Activated T-cell treated with anti-CD3 and anti-CD28 coated beads for 1 hour (primary cell): ENCODE data around the gene TMEM163.
A peak's percentile ranks its signal among the peaks of the same experiment; 100 is the strongest.

Experiments used
- DNase-seq: peaks from one replicate; pipeline ENCODE4 v3.0.0-alpha.2; 2020; ENCODE audit warnings: low read depth

TMEM163 gene

DNA sequence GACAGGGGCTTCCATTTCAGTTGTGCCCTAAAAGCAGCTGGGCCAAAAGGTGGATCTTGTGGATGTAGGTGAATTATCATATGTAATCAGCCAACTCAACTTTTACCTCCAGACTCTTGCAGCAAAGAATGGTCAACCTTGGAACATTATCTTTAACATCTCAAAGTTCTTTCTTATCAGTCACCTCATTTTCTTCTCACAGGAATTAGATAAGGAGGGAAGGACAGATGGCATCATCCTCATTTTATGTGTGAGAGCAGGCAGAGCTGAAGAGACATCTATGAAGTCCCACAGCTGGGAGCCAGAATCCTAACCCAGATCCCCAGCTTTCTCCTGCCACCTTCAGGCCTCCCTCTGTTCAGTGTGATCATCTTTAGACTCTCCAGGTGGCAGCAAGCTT, 282.9 kb downstream of the TMEM163 start:
- DNase-seq = no peak

- DNase-seq = no peak
Measured at GRCh38 chr2:134435505-134435904, 283.3 kb downstream of the TMEM163 start.

DNA sequence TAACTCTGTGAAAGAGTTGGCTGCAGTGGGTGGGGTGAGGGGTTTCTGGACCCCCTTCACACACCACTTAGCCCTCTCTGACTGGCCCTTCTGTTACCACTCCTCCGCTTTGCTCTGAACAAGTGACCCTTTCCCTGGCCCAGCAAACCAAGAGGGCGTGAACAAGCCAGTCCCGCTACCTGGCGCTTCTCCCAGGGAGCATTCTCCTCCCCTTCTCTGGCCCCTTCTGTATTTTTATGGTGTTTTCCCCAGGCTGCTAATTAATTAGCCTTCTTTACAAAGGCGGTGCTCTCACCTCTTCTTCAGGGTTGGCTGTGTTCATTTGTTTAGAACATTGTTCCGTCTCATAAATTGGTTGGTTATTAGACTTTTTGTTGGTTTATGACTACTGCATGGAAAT, 284.8 kb downstream of the TMEM163 start:
- no peak for DNase-seq

DNA sequence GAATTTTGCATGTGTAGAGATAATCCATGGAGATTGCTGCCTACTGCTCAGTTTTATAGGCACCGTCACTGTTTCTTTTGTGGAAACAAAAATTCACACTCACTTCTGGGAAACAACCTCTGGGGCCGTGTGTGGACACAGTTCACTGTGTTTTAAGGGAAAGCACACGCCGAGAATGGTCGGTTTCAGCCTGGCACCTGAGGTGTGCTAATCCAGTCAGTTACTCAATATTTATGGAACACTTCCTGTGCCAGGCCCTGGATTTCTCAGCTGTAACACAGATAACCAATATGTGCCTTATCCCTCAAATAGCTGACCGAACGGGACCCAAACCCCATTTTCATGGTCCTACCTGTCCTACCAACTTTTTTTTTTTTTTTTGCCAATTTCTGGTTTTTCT, 285.3 kb downstream of the TMEM163 start:
- DNase-seq = no peak

GRCh38 chr2:134432435-134432883, 286.3 kb downstream of the TMEM163 start:
- no peak for DNase-seq

- DNase-seq = no peak
Measured at GRCh38 chr2:134431838-134432434, 286.9 kb downstream of the TMEM163 start.

- no peak for DNase-seq
Measured at GRCh38 chr2:134429886-134430285, 288.9 kb downstream of the TMEM163 start.

DNA sequence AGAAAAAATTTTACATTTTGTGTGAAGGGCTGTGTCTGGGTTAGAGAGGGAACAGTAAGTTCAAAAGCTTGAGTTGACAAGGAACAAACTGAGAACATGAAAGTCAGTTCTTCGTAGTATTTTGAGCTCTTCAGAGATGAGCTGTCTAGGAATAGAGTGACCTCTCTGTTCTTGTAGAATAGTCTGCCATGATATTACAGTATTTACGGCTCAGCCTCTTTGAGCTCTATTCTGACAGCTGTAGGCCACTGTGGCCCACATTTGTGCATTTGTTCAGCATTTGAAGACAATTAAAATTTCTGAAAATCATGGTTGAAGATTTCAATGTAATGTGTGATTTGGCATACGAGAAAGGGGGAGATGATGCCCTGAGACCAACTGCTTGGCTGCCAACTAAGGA, 292.1 kb downstream of the TMEM163 start:
- no peak for DNase-seq

DNA sequence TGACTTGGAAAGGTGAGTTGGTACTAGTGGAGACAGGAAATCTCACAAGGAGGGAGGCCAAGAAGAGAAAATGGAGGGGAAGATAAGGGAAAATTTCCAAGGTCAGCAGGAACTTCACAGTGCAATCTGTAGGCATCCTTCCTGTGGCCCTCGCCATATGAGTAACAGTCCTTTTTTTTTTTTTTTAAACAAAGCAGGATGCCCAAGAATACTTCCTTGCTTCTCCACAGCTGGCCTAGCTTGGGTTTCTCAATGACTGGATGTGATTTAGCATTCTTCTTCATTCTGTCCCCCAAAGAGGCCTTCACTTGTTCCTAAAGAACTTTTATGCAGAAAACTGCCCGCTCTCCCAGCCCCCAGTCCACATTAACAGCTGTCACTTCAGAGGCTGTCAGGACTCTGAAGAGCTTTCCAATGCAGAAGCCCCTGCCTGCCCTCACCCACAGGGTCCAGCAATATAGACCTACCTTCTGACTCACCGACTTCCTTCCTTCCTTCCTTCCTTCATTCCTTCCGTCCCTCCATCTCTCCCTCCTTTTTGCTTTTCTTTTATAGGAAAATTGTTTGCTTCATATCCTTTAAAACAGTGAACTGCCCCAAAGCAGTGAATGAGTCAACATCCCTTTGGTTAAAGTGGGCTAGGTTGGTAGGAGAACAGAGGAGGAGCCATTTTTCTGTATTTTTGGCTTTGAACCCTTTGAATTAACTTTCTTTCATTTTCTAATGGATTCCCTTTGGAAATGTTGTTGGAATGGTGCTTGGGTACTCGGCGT, 292.9 kb downstream of the TMEM163 start:
- DNase-seq = no peak

DNA sequence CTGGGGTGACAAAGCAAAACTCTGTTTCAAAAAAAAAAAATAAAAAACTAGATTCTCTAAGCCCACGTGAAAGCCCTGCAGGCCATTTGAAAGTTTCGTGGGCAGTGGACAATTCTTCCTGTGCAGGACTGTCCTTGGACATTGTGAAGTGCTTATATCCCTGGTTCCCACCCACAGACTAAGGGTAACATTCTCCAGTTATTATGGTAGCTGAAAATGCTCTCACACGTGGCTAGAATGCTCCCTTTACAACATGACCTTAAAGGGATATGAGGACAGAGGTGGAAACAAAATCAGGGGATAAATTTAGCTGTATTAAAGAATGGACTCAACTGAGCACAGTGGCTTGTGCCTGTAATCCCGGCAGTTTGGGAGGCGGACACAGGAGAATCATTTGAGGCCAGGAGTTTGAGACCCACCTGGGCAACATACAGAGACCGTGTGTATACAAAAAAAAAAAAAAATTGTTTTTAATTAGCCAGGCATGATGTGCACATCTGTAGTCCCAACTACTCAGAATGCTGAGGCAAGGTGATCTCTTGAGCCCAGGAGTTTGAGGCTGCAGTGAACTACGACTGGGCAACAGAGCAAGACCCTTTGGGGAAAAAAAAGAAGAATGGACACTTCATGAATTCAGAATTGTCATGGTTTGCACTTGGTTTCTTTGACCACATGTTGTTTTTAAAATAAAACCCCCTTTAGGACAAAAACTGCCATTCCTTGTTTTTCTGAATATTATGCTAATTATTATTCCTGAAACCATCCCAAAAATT, 297.1 kb downstream of the TMEM163 start:
- DNase-seq = no peak

- DNase-seq = no peak
Measured at GRCh38 chr2:134420920-134421319, 297.9 kb downstream of the TMEM163 start.

- DNase-seq = no peak
Measured at GRCh38 chr2:134420259-134420658, 298.5 kb downstream of the TMEM163 start.

DNA sequence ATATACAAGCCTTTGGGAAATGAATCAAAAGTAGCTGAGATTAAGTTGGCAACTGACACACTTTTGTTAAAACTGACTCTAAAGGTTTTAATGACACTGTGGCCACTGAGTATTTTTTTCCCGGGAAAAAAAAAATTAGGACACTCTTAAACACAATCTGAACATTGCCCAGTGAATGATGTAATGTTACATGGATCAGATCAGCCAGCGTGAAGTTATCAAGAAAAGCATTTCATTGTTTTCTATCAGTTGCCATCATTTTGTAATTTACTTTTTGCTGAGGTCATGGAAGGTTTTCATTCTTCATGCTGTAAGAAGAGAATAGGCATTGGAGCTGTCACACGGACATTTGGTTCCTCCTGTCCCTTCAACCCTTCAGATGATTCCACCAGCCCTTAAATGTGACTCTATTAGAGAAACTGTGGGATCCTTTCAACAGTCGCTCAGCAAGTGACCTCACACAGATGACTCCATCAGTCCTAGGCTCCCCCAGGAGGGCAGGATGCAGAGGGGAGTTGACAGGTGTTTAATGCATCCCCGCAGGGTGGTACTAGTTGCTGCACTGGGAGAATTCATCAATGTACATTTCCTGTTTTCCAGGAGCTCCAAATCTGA, 300.7 kb downstream of the TMEM163 start:
- DNase-seq = no peak

DNA sequence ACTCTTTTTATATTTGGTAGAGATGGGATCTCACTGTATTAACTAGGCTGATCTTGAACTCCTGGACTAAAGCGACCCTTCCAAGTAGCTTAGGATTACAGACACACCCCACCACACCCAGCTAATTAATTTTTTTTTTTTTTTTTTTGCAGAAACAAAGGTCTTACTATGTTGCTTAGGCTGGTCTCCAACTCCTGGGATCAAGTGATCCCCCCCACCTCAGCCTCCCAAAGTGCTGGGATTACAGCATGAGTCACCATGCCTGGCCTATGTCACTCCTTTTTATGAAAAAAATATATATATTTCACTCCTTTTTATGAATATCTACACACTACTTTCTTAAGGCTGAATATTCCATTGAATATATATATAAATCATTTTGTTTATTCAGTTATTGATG, 302.2 kb downstream of the TMEM163 start:
- DNase-seq = no peak

DNA sequence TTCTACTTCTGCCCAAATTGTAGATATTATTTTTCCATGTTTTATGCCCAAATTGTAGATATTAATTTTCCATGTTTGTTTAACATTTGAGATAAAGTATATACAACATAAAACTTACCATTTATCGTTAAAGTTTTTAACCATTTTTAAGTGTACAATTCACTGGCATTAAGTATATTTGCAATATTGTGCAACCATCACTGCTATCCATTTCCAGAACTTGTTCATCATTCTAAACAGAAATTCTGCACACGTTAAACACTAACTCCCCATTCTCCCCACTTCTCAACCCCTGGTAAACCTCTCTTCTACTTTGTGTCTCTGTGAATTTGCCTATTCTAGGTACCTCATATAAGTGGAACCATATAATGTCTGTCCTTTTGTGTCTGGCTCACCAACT, 302.8 kb downstream of the TMEM163 start:
- no peak for DNase-seq

- DNase-seq = no peak
Measured at GRCh38 chr2:134413912-134414311, 304.9 kb downstream of the TMEM163 start.

- no peak for DNase-seq
Measured at GRCh38 chr2:134413430-134413829, 305.4 kb downstream of the TMEM163 start.

DNA sequence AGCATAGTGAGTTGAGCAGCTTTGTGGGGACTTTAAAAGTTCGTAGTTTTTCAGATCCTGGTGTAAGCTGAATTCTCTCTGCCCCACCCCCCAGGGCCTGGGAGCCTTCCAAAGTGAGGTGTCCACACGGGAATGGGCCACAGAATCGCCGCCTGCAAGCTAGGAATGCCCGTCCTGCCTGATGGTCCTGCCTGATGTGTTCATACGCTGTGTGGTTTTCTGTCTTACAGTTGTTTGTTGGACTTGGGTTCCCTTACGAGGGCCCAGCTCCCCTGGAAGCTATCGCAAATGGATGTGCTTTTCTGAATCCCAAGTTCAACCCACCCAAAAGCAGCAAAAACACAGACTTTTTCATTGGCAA, 306.2 kb downstream of the TMEM163 start:
- DNase-seq = no peak

DNA sequence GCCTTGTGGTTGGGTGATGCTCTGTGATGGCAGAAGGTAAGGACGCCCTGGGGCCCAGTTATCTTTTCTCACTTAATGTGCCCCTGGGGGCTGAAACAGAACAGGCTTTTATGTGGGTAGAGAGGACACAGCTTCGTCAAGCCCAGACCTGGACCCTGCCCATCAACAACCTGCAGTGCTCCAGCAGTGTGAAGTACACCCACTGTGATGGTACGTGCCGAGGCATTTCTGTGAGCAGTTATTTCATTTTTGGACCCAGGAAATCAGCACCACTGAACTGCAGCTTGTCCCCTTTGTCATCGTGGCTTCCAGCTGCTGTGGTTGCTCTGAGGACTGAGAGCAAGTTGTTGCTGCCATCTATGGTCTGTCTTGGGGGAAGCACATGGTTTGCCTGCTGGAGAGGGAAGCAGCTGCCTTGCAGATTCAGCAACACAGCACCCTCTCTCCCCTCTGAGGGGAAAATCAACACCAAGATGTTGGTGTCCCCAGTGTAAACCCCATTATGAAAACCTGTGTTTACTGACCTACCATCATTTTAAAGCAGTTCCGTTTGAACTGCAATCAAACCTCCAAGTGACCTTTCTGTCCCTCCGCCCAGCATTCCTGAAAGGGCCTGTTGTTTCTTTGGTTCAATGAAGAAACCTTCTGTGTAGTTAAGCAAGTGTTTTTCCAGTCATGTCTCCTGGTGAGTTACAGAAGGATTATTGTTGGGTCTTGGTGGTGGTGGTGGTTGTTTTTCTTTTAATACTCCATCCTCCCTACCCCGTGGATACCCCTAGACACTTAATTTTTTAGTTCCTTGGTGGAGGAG, 306.8 kb downstream of the TMEM163 start:
- peak; percentile 46 for DNase-seq

DNA sequence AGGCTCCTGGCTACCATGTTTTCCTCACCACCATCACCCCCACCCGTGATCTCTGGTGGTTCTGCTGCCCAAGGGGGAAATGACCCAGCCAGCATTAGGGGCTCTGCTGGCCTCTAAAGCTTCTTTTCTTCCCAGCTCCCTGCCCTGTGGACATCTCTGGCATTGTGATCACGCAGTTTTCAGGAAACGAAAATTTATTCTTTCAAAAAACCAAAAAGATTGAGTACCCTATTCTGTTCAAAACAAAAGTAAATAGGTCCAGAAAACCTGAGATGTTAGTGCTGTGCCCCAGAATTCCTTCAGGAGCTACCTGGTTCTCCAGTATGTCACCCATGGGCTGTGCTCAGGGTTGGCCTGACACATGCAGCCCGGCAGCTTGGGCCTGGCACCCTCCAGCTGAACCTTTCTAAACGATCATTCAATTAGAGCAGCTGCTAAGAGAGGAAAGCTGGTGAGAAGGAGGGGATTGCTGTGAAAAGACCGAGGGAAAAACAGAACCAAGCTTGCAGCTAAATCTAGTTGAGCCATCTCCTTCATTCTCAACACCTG, 307.4 kb downstream of the TMEM163 start:
- DNase-seq = no peak

- DNase-seq = no peak
Measured at GRCh38 chr2:134410831-134411231, 308.0 kb downstream of the TMEM163 start.

GRCh38 chr2:134410006-134410405, 308.8 kb downstream of the TMEM163 start:
- DNase-seq = no peak
